HepG2 (cell line): ENCODE measurements around the gene PRSS53. TPM values are rescaled to one million over a fixed set of nuclear protein-coding genes. Genes with fewer than 3 reads are reported as not detected.

ENCODE experiments used
- ATAC-seq: fragments of 200-7000 bp; cut with Tn5 transposase; 3 replicates; pipeline ENCODE4 v1.9.1; 2020; ENCODE audit warnings: mild to moderate bottlenecking, moderate library complexity
- BruUV-seq: library from RNA; stranded (reverse); fragments of 400-500 nt; replicated peaks from 2 replicates; lab custom pipeline; 2021; lab: Mats Ljungman, UMichigan
- CTCF ChIA-PET: fragments of 300-600 bp; formaldehyde crosslinking; extraction: SDS; loops from one replicate; lab custom pipeline; 2021; ENCODE audit warnings: low total read pairs, inconsistent platforms, low intra/inter-chr PET ratio; lab: Yijun Ruan, JAX
- POLR2A ChIA-PET: fragments of 350-600 bp; sonication (Branson Sonifier 250); formaldehyde crosslinking; loops from one replicate; lab custom pipeline; 2020; ENCODE audit warnings: antibody characterized with exemption, inconsistent platforms; lab: Yijun Ruan, JAX
- DNase-seq: peaks from one replicate; pipeline ENCODE4 v3.0.0-alpha.2; 2015; ENCODE audit warnings: low spot score
- FAIRE-seq: peaks from 3 replicates; lab custom pipeline; 2011; peaks lifted over from hg19 to GRCh38; lab: Jason Lieb, UNC
- H2AFZ ChIP-seq: one replicate; pipeline ENCODE4 v1.6.1; 2011; ENCODE audit warnings: low read length, inconsistent platforms
- H3K27ac ChIP-seq: fragments of 300-600 bp; 3 replicates; pipeline ENCODE4 v1.8.0; 2011; ENCODE audit warnings: mixed run types, mild to moderate bottlenecking, mixed read lengths, low read length, inconsistent platforms; ENCODE audit not compliant: insufficient read depth; ENCODE audit errors: extremely low read length
- H3K27me3 ChIP-seq, 2 experiments: fragments of 200-600 bp in 1 of 2; 2 replicates in 1 of 2; 3 replicates in 1 of 2; pipeline versions ENCODE4 v1.6.0 to v1.8.0; 2011; ENCODE audit warnings: low read length in 2 of 2, mild to moderate bottlenecking in 2 of 2, moderate library complexity in 2 of 2, inconsistent platforms in 1 of 2; ENCODE audit not compliant: insufficient read depth in 2 of 2, control insufficient read depth in 1 of 2
- H3K36me3 ChIP-seq, 2 experiments: fragments of 200-600 bp in 1 of 2; replicated peaks in 1 of 2; 2 replicates in 1 of 2; 3 replicates in 1 of 2; pipeline versions ENCODE4 v1.5.1 to v1.8.0; 2011; ENCODE audit warnings: low read length in 2 of 2, inconsistent platforms in 1 of 2; ENCODE audit not compliant: insufficient read depth in 2 of 2, control insufficient read depth in 1 of 2
- H3K4me1 ChIP-seq: 2 replicates; pipeline ENCODE4 v1.5.1; 2012; ENCODE audit warnings: low read length, inconsistent platforms; ENCODE audit not compliant: insufficient read depth
- H3K4me2 ChIP-seq: 2 replicates; pipeline ENCODE4 v1.6.0; 2011; ENCODE audit warnings: low read depth, low read length, inconsistent platforms
- H3K4me3 ChIP-seq, 3 experiments: fragments of 200-600 bp in 1 of 3; sonication (generic), shearing (Covaris generic) in 1 of 3; replicated peaks in 1 of 3; 2 replicates each; pipeline ENCODE4 v1.5.1; 2011 to 2016; ENCODE audit warnings: low read length in 3 of 3, inconsistent platforms in 2 of 3, low read depth in 2 of 3, mild to moderate bottlenecking in 2 of 3, control low read depth in 1 of 3, mixed read lengths in 1 of 3; ENCODE audit not compliant: insufficient read depth in 1 of 3
- H3K79me2 ChIP-seq: one replicate; pipeline ENCODE4 v1.6.1; 2011; ENCODE audit warnings: low read length, inconsistent platforms; ENCODE audit not compliant: insufficient read depth
- H3K9ac ChIP-seq: 2 replicates; pipeline ENCODE4 v1.6.0; 2011; ENCODE audit warnings: mild to moderate bottlenecking, low read depth, low read length, inconsistent platforms; ENCODE audit not compliant: insufficient read depth
- H3K9me3 ChIP-seq: 2 replicates; pipeline ENCODE4 v1.5.1; 2012; ENCODE audit warnings: mild to moderate bottlenecking, low read length
- H4K20me1 ChIP-seq: 2 replicates; pipeline ENCODE4 v1.6.0; 2011; ENCODE audit warnings: inconsistent platforms, mild to moderate bottlenecking, low read length, moderate library complexity; ENCODE audit not compliant: insufficient read depth
- ERF ChIP-seq: IDR thresholded peaks from 2 replicates; pipeline ENCODE4 v1.6.1; 2018; ENCODE audit warnings: missing biosample characterization, missing genetic modification reagents
- FOSL2 ChIP-seq: sonication (generic); formaldehyde crosslinking; IDR thresholded peaks from 2 replicates; pipeline ENCODE4 v1.4.0; 2020; ENCODE audit warnings: missing genetic modification reagents
- IRF9 ChIP-seq: sonication (generic); formaldehyde crosslinking; IDR thresholded peaks from 2 replicates; pipeline ENCODE4 v1.8.0; 2022; ENCODE audit warnings: missing genetic modification reagents, mild to moderate bottlenecking, borderline replicate concordance
- MED8 ChIP-seq: sonication (generic); formaldehyde crosslinking; IDR thresholded peaks from 2 replicates; pipeline ENCODE4 v1.8.1; 2023; ENCODE audit warnings: mild to moderate bottlenecking, missing genetic modification reagents; ENCODE audit not compliant: insufficient replicate concordance
- NR2F1 ChIP-seq, 2 experiments: fragments of 450-650 bp in 1 of 2; formaldehyde crosslinking in 1 of 2; IDR thresholded peaks; 2 replicates each; pipeline versions ENCODE4 v1.5.0 to v1.6.1; 2016 to 2020; ENCODE audit warnings: mild to moderate bottlenecking in 1 of 2, missing compliant biosample characterization in 1 of 2, missing genetic modification reagents in 1 of 2, moderate library complexity in 1 of 2
- PPARG ChIP-seq: conservative IDR thresholded peaks from 2 replicates; pipeline ENCODE4 v1.6.1; 2016; ENCODE audit warnings: missing biosample characterization, missing genetic modification reagents
- RXRB ChIP-seq: IDR thresholded peaks from 2 replicates; pipeline ENCODE4 v1.6.1; 2016; ENCODE audit warnings: borderline replicate concordance, missing genetic modification reagents, missing compliant biosample characterization
- SAP130 ChIP-seq: IDR thresholded peaks from 2 replicates; pipeline ENCODE4 v1.6.1; 2016; ENCODE audit warnings: low read depth
- TFE3 ChIP-seq: IDR thresholded peaks from 2 replicates; pipeline ENCODE4 v1.6.1; 2016
- XBP1 ChIP-seq: sonication (generic); formaldehyde crosslinking; IDR thresholded peaks from 2 replicates; pipeline ENCODE4 v1.5.0; 2020; ENCODE audit warnings: missing genetic modification reagents
- XRCC5 ChIP-seq: fragments of 200-400 bp; formaldehyde crosslinking; optimal IDR thresholded peaks from 2 replicates; pipeline ENCODE3; 2017; ENCODE audit warnings: mild to moderate bottlenecking, low read length
- ZKSCAN1 ChIP-seq: fragments of 150-350 bp; IDR thresholded peaks from 2 replicates; pipeline ENCODE4 v1.6.1; 2014; ENCODE audit warnings: low read length
- ZKSCAN5 ChIP-seq: sonication (generic); formaldehyde crosslinking; IDR thresholded peaks from 2 replicates; pipeline ENCODE4 v1.5.1; 2020; ENCODE audit warnings: mild to moderate bottlenecking, missing genetic modification reagents
- ZNF224 ChIP-seq: sonication (generic); formaldehyde crosslinking; IDR thresholded peaks from 2 replicates; pipeline ENCODE4 v1.5.0; 2020; ENCODE audit warnings: mild to moderate bottlenecking, missing genetic modification reagents
- ZNF501 ChIP-seq: sonication (generic); formaldehyde crosslinking; IDR thresholded peaks from 2 replicates; pipeline ENCODE4 v1.5.1; 2020; ENCODE audit warnings: mild to moderate bottlenecking, moderate library complexity, missing genetic modification reagents
- ZNF558 ChIP-seq: sonication (generic); formaldehyde crosslinking; IDR thresholded peaks from 2 replicates; pipeline ENCODE4 v1.9.0; 2022; ENCODE audit warnings: mild to moderate bottlenecking, missing genetic modification reagents, borderline replicate concordance
- ZNF570 ChIP-seq: sonication (generic); formaldehyde crosslinking; IDR thresholded peaks from 2 replicates; pipeline ENCODE4 v1.4.0; 2020; ENCODE audit warnings: mild to moderate bottlenecking, missing genetic modification reagents, borderline replicate concordance
- ZSCAN20 ChIP-seq: sonication (generic); formaldehyde crosslinking; IDR thresholded peaks from 2 replicates; pipeline ENCODE4 v1.4.0; 2020; ENCODE audit warnings: missing genetic modification reagents, mild to moderate bottlenecking, borderline replicate concordance
- WGBS: methylation state at CpG from one replicate; pipeline ENCODE4 v1.1.6; 2017; ENCODE audit warnings: low lambda C conversion rate; 5-methylcytosine and 5-hydroxymethylcytosine counted together
- in situ Hi-C: cut with HindIII; loops from 2 replicates; pipeline ENCODE4 v1.10.0; 2017; ENCODE audit warnings: low pct_unique_long_range_greater_than_20kb; ENCODE audit not compliant: extremely low pct_ligation_motif_present
- intact Hi-C: fragments of 100-400 bp; cut with micrococcal nuclease; formaldehyde crosslinking; loops from one replicate; pipeline ENCODE4 v1.10.0; 2022; ENCODE audit not compliant: unreplicated experiment
- polyA plus RNA-seq, 8 experiments: library from polyadenylated mRNA; depleted of rRNA in 3 of 8; stranded (reverse) in 7 of 8; unstranded in 1 of 8; fragments of >200 nt; fragmentation: Illumina TruSeq in 4 of 8; extraction: Trizol in 4 of 8; gene quantifications; 2 replicates each; pipeline versions ENCODE4 v1.2.1 to v1.2.3, GENCODE V29; 2011 to 2016; ENCODE audit warnings: low read depth in 4 of 8, missing spikeins in 1 of 8, mixed read lengths in 1 of 8; ENCODE audit not compliant: insufficient read depth in 1 of 8
- total RNA-seq, 5 experiments: library from RNA; depleted of rRNA; stranded (reverse); fragments of >200 nt; fragmentation: Illumina TruSeq; extraction: Trizol; gene quantifications; 2 replicates each; pipeline ENCODE4 v1.2.3, GENCODE V29; 2016; ENCODE audit warnings: low read depth in 1 of 5

The PRSS53 gene
- total and polyA plus RNA-seq, 2 of the 13 experiments (the other 11 are each of a cell fraction or from before 2014, with no cell fraction given), result 2.2 to 7.4 TPM

- TF ChIP-seq ERF (CRISPR knock-in tag), result no peak
- TF ChIP-seq ZNF570 (CRISPR knock-in tag), result no peak
- TF ChIP-seq ZNF224, result no peak
- no peak for TF ChIP-seq ZSCAN20 (CRISPR knock-in tag)
- TF ChIP-seq ZKSCAN1, result no peak
- TF ChIP-seq ZKSCAN5 (CRISPR knock-in tag), result no peak
- TF ChIP-seq IRF9 (CRISPR knock-in tag), result no peak
- TF ChIP-seq, all 625 proteins: peak for 0
Measured at GRCh38 chr16:31055613-31056012, 33.1 kb downstream of the PRSS53 start (continued).

- no peak overlapping the region for H3K27ac ChIP-seq
- no peaks in the 10 kb centered on the region for H3K79me2 ChIP-seq
- no peak overlapping the region for H3K4me2 ChIP-seq
- WGBS, result 5% methylated on average over 2 of the region's 2 CpGs
- no peak for TF ChIP-seq ZNF558 (CRISPR knock-in tag)
- TF ChIP-seq PPARG (CRISPR knock-in tag), result peak; percentile 71; the same call in 1 of the 2 replicates
- TF ChIP-seq RXRB (CRISPR knock-in tag), result peak; percentile 68
- TF ChIP-seq XRCC5, result peak; percentile 20
- no peak for TF ChIP-seq MED8 (CRISPR knock-in tag)
- TF ChIP-seq SAP130 (CRISPR knock-in tag), result 0 out of 2 replicates have a peak, but pooled peaks have one; percentile 29
- TF ChIP-seq XBP1, result no peak
- peak; percentile 35 to 43; a peak in 2 of 4 replicates for TF ChIP-seq NR2F1 (CRISPR knock-in tag; IDR thresholded peaks at IDR 0.05)
- no peak for TF ChIP-seq ZNF501 (CRISPR knock-in tag)
- TF ChIP-seq FOSL2 (CRISPR knock-in tag), result peak; percentile 79
- 0 out of 2 replicates have a peak, but pooled peaks have one; percentile 25 for TF ChIP-seq TFE3 (CRISPR knock-in tag)
- H3K27me3 ChIP-seq, result peaks cover 0 to 3% of the 10 kb centered on the region in 2 experiments; a peak in 1 of 5 replicates
- FAIRE-seq, result peak; percentile 36
- H3K4me1 ChIP-seq, result peaks cover 13% of the 10 kb centered on the region
- no peaks in the 10 kb centered on the region for H3K36me3 ChIP-seq
- no TSS peak for BruUV-seq
- H3K9ac ChIP-seq, result no peak overlapping the region
- ATAC-seq, result peak; percentile 45
- no peak overlapping the region for H3K4me3 ChIP-seq
- no peaks in the 10 kb centered on the region for H3K9me3 ChIP-seq
- POLR2A ChIA-PET, result no interaction called here
- no peak overlapping the region for H2AFZ ChIP-seq
- in situ Hi-C loops, result no loop called here
- intact Hi-C loops, result no loop called here
- CTCF ChIA-PET, result no interaction called here
- H4K20me1 ChIP-seq, result no peaks in the 10 kb centered on the region
- peak; percentile 45 for DNase-seq
Measured at GRCh38 chr16:31052114-31052513, 36.6 kb downstream of the PRSS53 start.
